Measurements from ENCODE around the gene GPRIN3.

The GPRIN3 gene

DNA sequence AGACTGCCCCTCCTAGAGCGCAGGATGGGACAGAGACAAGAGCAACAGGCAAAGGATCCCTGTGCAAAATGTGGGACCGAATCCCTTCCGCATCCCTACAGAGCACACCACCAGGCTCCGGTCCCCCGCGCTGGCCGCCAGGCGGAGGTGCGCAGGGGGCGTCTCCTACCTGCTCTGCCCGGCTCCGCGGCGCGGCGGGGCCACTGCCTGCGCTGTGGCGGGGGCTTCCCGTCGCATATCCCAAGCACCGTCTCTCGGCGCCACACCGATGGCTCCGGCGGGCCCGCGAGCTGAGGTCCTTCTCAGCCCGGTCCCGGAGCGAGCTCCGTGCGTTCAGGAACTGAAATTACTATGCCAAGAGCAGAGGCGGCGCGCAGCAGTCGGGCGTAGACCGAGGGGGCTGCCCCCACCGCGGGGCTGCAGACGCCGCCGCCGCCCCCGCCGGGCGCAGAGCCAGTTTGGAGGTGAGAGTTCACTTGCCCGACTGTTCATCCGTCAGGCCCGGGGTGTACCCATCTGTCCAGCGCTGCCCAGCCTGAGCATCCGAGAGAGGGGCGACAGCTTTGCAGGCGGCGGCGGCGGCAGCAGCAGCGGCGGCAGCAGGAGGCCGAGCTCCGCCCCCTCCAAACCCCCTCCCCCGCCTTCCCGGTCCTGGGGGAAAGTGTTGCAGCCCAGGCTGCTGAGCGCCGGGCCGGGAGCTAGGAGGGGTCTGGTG is at the start of gene GPRIN3:
Gene GPRIN3 (minus strand): TSS at position 355 of the 715 bp plus-strand sequence. CDS start 57,690 bp downstream, outside the sequence.
- H3K4me1 ChIP-seq (ENCODE audit: insufficient read depth, insufficient read length), result no peaks in the 10 kb centered on the region

DNA sequence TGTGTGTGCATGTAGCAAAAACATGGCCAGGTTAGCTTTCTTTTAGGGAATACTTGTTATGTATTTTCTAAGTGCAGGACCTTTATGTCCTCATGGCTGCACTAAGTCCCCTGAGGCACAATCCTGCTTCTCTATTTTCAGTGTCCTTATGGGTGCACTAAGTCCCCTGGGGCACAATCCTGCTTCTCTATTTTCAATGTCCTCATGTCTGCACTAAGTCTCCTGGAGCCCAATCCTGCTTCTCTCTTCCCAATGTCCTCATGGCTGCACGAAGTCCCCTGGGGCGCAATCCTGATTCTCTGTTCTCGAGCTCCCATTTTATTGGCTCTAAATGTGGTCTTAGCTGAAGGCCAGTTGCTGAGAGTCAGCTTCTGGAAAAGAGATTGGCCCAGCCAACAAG is 49.7 kb upstream of the GPRIN3 start:
- H3K4me3 ChIP-seq (ENCODE audit: insufficient read length, low read depth), result no peak overlapping the region
- DNase-seq (ENCODE audit: low read depth, low spot score), result no peak

More for the DNA sequence above, at the start of gene GPRIN3:
- Histone ChIP-seq H3K9ac (ENCODE audit: insufficient read length, low read depth) (peak within 1 kb of the TSS; percentile 64), H3K4me3 (ENCODE audit: insufficient read length, low read depth) (peak within 1 kb of the TSS; percentile 61), H3K9me3 (ENCODE audit: insufficient read depth, low read length) (no peaks in the 10 kb centered on the region), H3K27me3 (ENCODE audit: insufficient read depth, insufficient read length) (peaks cover 18% of the 10 kb centered on the region), H3K36me3 (ENCODE audit: insufficient read depth, insufficient read length, low read length) (no peaks in the 10 kb centered on the region)
- TF ChIP-seq YY1 (IDR thresholded peaks at IDR 0.05; ENCODE audit: insufficient read depth, insufficient read length), result no peak
- TF ChIP-seq SUZ12 (IDR thresholded peaks at IDR 0.05; ENCODE audit: extremely low read depth, insufficient read depth, insufficient read length), result no peak
- no peak for TF ChIP-seq ZNF274 (IDR thresholded peaks at IDR 0.05; ENCODE audit: low read depth, low read length)
- DNase-seq (ENCODE audit: low read depth, low spot score), result no peak

DNA sequence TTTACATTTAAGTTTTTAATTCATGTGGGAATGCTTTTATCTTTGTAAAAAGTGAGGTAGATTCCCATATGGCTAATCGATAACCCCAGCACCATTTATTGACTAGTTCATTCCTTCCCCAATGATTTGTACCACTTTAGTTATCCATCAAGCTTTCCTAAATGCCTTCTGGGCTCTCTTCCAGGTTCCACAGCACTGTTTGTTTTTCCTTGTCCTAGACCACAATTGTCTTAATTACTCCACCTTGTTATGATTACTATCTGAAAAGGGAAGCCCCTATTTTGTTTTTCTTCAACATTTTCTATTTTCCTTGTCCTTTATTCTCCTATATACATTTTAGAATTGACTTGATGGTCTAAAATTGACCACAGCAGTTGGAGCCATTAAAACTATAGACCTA is 48.5 kb upstream of the GPRIN3 start:
- TF ChIP-seq SUZ12 (IDR thresholded peaks at IDR 0.05; ENCODE audit: extremely low read depth, insufficient read depth, insufficient read length), result no peak
- TF ChIP-seq ZNF274 (IDR thresholded peaks at IDR 0.05; ENCODE audit: low read depth, low read length), result no peak
- TF ChIP-seq YY1 (IDR thresholded peaks at IDR 0.05; ENCODE audit: insufficient read depth, insufficient read length), result no peak
- Histone ChIP-seq H3K4me1 (ENCODE audit: insufficient read depth, insufficient read length) (no peaks in the 10 kb centered on the region), H3K36me3 (ENCODE audit: insufficient read depth, insufficient read length, low read length) (no peaks in the 10 kb centered on the region), H3K9me3 (ENCODE audit: insufficient read depth, low read length) (no peaks in the 10 kb centered on the region), H3K4me3 (ENCODE audit: insufficient read length, low read depth) (no peak overlapping the region), H3K27me3 (ENCODE audit: insufficient read depth, insufficient read length) (no peaks in the 10 kb centered on the region), H3K9ac (ENCODE audit: insufficient read length, low read depth) (no peak overlapping the region)
- DNase-seq (ENCODE audit: low read depth, low spot score), result no peak

More for the DNA sequence above, 49.7 kb upstream of the GPRIN3 start:
- Histone ChIP-seq H3K9me3 (ENCODE audit: insufficient read depth, low read length) (no peaks in the 10 kb centered on the region), H3K4me1 (ENCODE audit: insufficient read depth, insufficient read length) (no peaks in the 10 kb centered on the region), H3K27me3 (ENCODE audit: insufficient read depth, insufficient read length) (no peaks in the 10 kb centered on the region), H3K9ac (ENCODE audit: insufficient read length, low read depth) (no peak overlapping the region), H3K36me3 (ENCODE audit: insufficient read depth, insufficient read length, low read length) (no peaks in the 10 kb centered on the region)
- TF ChIP-seq YY1 (IDR thresholded peaks at IDR 0.05; ENCODE audit: insufficient read depth, insufficient read length), result no peak
- no peak for TF ChIP-seq SUZ12 (IDR thresholded peaks at IDR 0.05; ENCODE audit: extremely low read depth, insufficient read depth, insufficient read length)
- TF ChIP-seq ZNF274 (IDR thresholded peaks at IDR 0.05; ENCODE audit: low read depth, low read length), result no peak

DNA sequence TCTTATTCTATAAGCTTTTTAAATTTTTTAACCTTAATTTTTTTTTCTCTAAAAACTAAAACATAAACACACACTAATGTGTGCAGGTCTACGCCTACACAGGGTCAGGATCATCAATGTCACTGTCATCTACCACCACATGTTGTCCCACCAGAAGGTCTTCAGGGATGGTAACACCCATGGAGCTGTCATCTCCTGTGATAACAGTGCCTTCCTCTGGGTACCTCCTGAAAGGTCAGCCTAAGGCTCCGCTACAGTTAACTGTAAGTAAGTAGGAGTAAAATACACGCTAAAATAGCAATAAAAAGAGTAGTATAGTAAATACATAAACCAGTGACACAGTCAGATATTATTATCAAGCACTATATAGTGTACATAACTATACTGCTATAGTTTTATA is 45.9 kb upstream of the GPRIN3 start:
- Histone ChIP-seq H3K4me3 (ENCODE audit: insufficient read length, low read depth) (no peak overlapping the region), H3K36me3 (ENCODE audit: insufficient read depth, insufficient read length, low read length) (no peaks in the 10 kb centered on the region), H3K27me3 (ENCODE audit: insufficient read depth, insufficient read length) (no peaks in the 10 kb centered on the region), H3K9ac (ENCODE audit: insufficient read length, low read depth) (no peak overlapping the region), H3K9me3 (ENCODE audit: insufficient read depth, low read length) (no peaks in the 10 kb centered on the region), H3K4me1 (ENCODE audit: insufficient read depth, insufficient read length) (no peaks in the 10 kb centered on the region)
- no peak for DNase-seq (ENCODE audit: low read depth, low spot score)
- TF ChIP-seq ZNF274 (IDR thresholded peaks at IDR 0.05; ENCODE audit: low read depth, low read length), result no peak
- no peak for TF ChIP-seq YY1 (IDR thresholded peaks at IDR 0.05; ENCODE audit: insufficient read depth, insufficient read length)
- TF ChIP-seq SUZ12 (IDR thresholded peaks at IDR 0.05; ENCODE audit: extremely low read depth, insufficient read depth, insufficient read length), result no peak

DNA sequence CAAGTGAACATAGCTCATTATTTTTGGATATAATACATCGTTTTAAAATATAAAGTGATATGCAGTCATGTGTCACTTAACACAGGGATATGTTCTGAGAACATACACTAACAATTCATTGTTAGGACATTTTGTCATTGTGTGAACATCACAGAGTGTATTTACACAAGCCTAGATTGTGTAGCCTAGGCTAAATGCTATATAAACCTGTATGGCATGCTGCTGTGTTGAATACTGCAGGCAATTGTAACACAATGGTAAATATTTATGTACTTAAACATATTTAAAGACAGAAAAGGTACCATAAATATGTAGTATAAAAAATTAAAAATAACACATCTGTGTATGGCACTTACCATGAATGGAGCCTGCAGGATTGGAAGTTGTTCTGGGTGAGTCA is 44.9 kb upstream of the GPRIN3 start:
- H3K27me3 ChIP-seq (ENCODE audit: insufficient read depth, insufficient read length), result no peaks in the 10 kb centered on the region
- H3K9me3 ChIP-seq (ENCODE audit: insufficient read depth, low read length), result no peaks in the 10 kb centered on the region
- no peak overlapping the region for H3K9ac ChIP-seq (ENCODE audit: insufficient read length, low read depth)
- DNase-seq (ENCODE audit: low read depth, low spot score), result no peak
- no peak for TF ChIP-seq YY1 (IDR thresholded peaks at IDR 0.05; ENCODE audit: insufficient read depth, insufficient read length)
- no peak for TF ChIP-seq ZNF274 (IDR thresholded peaks at IDR 0.05; ENCODE audit: low read depth, low read length)
- no peak for TF ChIP-seq SUZ12 (IDR thresholded peaks at IDR 0.05; ENCODE audit: extremely low read depth, insufficient read depth, insufficient read length)
- no peaks in the 10 kb centered on the region for H3K4me1 ChIP-seq (ENCODE audit: insufficient read depth, insufficient read length)
- no peaks in the 10 kb centered on the region for H3K36me3 ChIP-seq (ENCODE audit: insufficient read depth, insufficient read length, low read length)
- no peak overlapping the region for H3K4me3 ChIP-seq (ENCODE audit: insufficient read length, low read depth)

DNA sequence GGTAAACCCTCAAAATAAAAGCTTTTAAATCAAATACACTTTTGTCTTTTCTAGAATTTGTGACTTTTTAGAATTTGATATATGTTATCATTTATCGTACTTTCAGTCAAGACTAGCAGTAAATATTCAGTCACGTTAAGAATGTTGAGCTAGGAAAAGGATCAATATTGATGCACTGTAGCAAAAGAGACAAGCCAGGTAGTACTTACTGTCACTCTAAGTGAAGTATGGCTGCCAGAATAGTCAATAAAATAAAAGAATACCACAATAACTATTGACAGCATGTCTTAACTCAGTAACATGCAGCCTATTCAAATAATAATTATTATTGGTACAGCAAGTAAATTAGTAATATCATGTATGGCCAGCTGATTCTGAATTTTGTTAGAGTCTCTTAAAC is 43.6 kb upstream of the GPRIN3 start:
- H3K9me3 ChIP-seq (ENCODE audit: insufficient read depth, low read length), result no peaks in the 10 kb centered on the region
- no peak overlapping the region for H3K4me3 ChIP-seq (ENCODE audit: insufficient read length, low read depth)
- no peak for TF ChIP-seq ZNF274 (IDR thresholded peaks at IDR 0.05; ENCODE audit: low read depth, low read length)
- TF ChIP-seq SUZ12 (IDR thresholded peaks at IDR 0.05; ENCODE audit: extremely low read depth, insufficient read depth, insufficient read length), result no peak
- no peak for TF ChIP-seq YY1 (IDR thresholded peaks at IDR 0.05; ENCODE audit: insufficient read depth, insufficient read length)
- H3K27me3 ChIP-seq (ENCODE audit: insufficient read depth, insufficient read length), result no peaks in the 10 kb centered on the region
- no peaks in the 10 kb centered on the region for H3K4me1 ChIP-seq (ENCODE audit: insufficient read depth, insufficient read length)
- H3K36me3 ChIP-seq (ENCODE audit: insufficient read depth, insufficient read length, low read length), result no peaks in the 10 kb centered on the region
- no peak for DNase-seq (ENCODE audit: low read depth, low spot score)
- no peak overlapping the region for H3K9ac ChIP-seq (ENCODE audit: insufficient read length, low read depth)

DNA sequence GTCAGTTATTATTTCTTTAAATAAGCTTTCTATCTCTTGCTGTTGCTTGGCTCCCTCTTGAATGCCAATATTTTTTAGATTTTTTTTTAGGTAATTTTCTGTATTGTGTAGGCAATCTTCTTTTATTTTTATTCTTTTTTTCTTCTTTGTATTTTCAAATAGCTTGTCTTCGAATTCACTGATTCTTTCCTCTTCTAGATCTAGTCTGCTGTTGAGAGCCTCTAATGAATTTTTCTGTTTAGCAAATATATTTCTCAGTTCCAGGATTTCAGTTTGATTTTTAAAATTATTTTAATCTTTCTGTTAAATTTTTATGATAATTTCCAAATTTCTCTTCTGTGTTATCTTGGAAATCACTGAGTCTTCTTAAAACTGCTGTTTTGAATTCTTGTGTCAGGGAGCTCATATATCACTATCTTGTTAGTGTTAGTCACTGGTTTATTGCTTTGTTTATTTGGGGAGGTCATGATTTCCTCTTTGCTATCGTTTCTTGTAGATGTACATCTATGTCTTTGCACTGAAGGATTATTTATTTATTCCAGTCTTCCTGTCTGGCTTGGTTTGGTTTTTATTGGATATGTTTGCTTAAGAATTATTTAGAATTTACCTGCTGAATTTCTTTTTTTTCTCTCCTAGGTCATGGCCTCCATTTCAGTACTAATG is 39.9 kb upstream of the GPRIN3 start:
- Histone ChIP-seq H3K4me1 (ENCODE audit: insufficient read depth, insufficient read length) (no peaks in the 10 kb centered on the region), H3K27me3 (ENCODE audit: insufficient read depth, insufficient read length) (no peaks in the 10 kb centered on the region), H3K4me3 (ENCODE audit: insufficient read length, low read depth) (no peak overlapping the region), H3K9me3 (ENCODE audit: insufficient read depth, low read length) (no peaks in the 10 kb centered on the region), H3K36me3 (ENCODE audit: insufficient read depth, insufficient read length, low read length) (no peaks in the 10 kb centered on the region), H3K9ac (ENCODE audit: insufficient read length, low read depth) (no peak overlapping the region)
- no peak for TF ChIP-seq YY1 (IDR thresholded peaks at IDR 0.05; ENCODE audit: insufficient read depth, insufficient read length)
- TF ChIP-seq ZNF274 (IDR thresholded peaks at IDR 0.05; ENCODE audit: low read depth, low read length), result no peak
- no peak for TF ChIP-seq SUZ12 (IDR thresholded peaks at IDR 0.05; ENCODE audit: extremely low read depth, insufficient read depth, insufficient read length)
- no peak for DNase-seq (ENCODE audit: low read depth, low spot score)
